ENCODE measurements around the gene ZNF440.
A peak's percentile ranks its signal among the peaks of the same experiment; 100 is the strongest.
"Not testable (repeated sequence)": the region's sequence is repeated elsewhere in the genome, so short reads cannot be mapped to it uniquely, and the experiment has no call there.

Gene ZNF440

DNA sequence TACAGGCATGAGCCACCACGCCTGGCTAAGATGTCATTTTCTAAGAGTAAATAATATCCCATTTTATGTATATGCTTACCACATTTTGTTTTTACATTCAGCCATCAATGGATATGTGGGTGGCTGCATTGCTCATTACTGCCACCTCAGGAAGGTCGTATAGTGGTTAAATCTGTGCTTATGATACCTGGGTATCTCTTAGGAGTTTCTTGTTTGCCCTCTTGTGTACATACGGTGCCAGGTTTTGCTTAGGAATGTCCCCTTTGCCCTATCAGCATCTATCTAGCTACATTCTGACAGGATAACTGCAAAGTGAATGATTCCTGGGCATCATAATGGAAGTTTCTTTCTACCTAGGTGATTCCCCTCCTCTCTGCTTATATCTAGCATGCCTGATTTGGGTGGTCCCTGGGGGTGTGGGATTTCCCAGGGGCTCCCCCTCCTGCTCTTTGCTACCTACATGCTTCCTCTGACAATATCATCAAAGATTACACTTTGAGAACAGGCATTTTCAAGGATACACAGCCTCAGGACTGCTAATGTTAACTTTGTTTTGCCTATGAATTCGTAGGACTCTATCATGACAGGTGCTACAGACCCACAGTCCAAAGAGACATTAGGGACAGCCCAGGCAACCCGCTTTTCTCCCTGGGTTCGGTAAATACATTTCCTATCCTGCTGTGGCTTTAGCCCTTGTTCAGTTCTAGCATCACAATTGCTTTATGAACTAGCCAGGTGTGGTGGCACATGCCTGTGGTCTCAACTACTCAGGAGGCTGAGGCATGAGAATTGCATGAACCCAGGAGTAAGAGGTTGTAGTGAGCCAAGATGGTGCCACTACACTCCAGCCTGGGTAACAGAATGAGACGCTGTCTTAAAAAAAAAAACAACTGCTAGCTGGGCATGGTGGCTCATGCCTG, 15.1 kb downstream of the ZNF440 start:
- not testable (repeated sequence) for DNase-seq (ENCODE audit: extremely low read depth in 1 of 2, low read depth in 1 of 2)

DNA sequence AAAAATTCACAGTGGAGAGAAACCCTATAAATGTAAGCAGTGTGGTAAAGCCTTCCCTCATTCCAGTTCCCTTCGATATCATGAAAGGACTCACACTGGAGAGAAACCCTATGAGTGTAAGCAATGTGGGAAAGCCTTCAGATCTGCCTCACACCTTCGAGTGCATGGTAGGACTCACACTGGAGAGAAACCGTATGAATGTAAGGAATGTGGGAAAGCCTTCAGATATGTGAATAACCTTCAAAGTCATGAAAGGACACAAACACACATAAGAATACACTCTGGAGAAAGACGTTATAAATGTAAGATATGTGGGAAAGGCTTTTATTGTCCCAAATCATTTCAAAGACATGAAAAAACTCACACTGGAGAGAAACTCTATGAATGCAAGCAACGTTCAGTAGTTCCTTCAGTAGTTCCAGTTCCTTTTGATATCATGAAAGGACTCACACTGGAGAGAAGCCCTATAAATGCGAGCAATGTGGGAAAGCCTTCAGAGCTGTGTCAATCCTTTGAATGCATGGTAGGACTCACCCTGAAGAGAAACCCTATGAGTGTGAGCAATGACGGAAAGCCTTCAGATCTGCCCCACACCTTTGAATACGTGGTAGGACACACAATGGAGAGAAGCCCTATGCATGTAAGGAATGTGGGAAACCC, 18.3 kb downstream of the ZNF440 start:
- no peak for DNase-seq (ENCODE audit: extremely low read depth in 1 of 2, low read depth in 1 of 2)

DNA sequence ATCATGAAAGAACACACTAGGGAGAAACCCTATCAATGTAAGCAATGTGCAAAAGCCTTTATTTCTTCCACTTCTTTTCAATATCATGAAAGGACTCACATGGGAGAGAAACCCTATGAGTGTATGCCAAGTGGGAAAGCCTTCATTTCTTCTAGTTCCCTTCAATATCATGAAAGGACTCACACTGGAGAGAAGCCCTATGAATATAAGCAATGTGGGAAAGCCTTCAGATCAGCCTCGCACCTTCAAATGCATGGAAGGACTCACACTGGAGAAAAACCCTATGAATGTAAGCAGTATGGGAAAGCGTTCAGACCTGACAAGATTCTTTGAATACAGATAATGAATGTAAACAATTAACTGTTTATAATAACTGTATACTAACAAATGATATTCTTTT, 19.5 kb downstream of the ZNF440 start:
- no peak for DNase-seq (ENCODE audit: extremely low read depth in 1 of 2, low read depth in 1 of 2)

DNA sequence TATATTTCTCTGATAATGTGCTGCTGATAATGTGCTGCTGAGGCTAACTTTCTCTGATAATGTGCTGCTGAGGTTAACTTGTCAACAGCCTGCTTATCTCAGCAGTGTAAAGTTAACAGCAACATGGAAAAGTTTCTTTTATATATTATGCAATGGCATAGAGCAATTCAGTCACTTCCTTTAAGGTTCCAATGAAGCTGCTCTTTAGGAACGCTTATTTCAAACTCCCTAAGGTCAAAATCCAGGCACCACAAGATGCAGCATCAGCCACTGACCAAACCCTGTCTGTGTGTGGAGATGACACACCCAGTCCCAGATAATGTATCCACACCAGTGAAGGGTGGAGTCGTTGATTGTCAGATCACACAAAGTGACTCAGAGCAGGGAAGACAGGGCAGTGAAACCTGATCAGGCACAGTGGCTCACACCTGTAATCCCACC, 21.6 kb downstream of the ZNF440 start:
- DNase-seq (ENCODE audit: extremely low read depth in 1 of 2, low read depth in 1 of 2): not testable (repeated sequence)

DNA sequence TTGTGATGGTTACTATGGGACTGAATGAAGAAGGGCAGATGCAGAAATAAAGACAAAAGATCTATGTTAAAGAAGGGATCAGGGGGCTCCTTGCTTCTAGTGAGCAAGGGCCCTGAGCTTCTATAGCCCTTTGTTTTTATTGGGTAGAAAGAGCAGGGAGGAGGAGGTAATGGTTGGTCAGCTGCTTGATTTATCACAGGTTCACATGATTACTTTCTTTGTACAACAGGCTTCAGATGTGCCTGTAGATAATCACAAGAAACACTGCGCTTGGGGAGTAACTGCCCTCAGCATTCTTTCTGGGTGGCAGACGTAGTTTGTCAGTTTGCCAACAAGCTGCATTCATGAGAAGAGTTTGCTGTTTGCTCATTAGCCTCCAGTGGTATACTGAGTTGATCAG, 29.6 kb downstream of the ZNF440 start:
- DNase-seq (ENCODE audit: extremely low read depth in 1 of 2, low read depth in 1 of 2): no peak

DNA sequence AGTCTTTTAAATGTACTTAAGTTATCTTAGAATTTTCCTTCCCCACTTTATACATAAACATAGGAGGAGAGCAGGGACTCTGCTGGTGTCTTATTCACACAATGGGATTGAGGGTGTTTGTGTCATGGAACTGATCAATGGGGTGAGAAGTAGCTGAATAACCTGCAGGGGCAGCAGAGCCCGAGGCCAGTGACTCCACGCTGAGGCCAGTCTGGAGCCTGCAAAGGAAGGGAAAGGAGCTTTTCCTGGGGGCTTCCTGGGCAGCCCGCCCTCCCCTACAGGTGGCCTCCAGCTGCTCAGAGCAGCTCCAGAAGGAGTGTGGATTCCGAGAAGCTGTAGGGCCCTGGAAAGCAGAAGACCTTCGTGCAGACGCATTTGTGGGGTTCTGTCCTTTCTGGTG, 33.5 kb downstream of the ZNF440 start:
- not testable (repeated sequence) for DNase-seq (ENCODE audit: extremely low read depth in 1 of 2, low read depth in 1 of 2)

DNA sequence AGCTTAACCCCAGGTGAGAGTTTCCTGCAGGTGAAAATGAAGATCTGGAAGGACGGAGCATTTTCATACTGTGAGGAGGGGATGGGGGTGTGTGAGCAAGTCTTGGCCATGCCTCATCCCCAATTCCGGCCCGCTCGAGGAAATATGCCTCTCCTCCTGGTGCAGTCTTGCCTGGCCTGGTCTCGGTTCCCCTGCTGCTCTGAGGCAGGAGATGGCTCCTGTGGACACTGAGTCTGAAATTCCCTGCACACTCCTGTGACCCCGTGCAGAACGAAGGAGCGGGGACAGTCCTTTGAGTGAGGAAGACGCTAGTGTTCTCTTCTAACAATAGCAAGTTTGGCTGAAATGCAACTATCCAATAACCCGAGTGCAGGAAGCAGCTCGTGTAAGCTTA, 34.1 kb downstream of the ZNF440 start:
- no peak for DNase-seq (ENCODE audit: extremely low read depth in 1 of 2, low read depth in 1 of 2)

DNA sequence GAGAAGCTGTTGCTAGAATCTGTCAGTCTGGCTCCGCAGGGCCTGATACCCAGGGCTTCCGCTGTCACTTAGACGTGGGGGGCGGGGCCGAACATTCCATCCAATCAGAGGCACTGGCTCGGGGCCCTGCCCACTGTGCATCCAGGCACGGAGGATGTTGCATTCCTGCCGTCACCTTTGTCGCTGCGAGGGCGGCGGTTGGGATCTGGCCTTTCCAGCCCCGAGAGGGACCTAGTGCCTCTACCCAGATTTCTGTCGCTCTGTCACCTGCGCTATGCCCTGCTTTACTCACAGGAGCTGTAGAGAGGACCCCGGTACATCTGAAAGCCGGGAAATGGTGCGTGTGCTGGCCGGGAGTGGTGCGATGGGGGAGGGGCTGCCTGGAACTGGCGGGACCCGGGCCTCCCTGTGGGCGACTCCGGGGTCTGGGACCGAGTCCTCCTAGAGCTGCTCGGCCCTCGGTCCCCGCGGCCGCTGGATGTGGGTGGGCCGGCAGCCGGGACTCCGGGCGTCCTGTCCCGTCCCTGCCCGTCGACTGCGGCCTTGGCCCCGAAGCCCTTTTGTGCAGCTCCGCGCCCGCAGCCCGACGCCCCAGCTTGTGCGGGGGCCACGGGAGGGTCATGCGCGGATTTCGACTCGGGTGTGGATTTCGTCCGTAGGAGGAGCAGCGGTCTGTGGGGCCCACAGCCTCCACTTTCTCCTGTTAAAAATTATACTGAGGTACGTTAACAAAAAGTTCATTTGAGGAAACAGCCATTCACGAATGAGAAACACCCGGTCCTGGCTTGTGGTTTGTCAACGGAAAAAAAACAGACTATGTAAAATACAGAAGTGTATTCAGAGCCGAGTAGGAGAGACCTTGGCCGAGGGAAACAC, 34.8 kb downstream of the ZNF440 start, which contains the start of gene ZNF439:
Gene ZNF439, plus strand, starts transcription at position 133 of the 876 bp plus-strand sequence. Its CDS starts 142 bp downstream, at position 275.
- peak; percentile 54 to 84 for DNase-seq (ENCODE audit: extremely low read depth in 1 of 2, low read depth in 1 of 2)

DNA sequence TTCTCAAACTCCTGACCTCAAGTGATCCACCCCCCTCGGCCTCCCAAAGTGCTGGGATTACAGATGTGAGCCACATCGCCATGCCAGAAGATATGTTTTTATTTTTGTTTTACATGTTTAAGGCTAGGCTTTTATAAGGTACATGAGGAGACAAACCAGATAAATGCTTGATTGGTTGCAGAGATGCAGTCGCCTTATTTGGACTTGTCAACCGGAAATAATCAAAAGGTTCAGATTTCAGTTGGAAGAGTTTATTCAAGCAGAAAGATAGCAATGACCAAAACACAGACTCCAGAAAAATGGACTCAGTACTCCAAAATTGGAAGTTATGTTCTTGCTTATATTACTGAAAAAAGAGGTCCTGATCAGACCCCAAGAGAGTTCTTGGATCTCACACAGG, 36.2 kb downstream of the ZNF440 start:
- not testable (repeated sequence) for DNase-seq (ENCODE audit: extremely low read depth in 1 of 2, low read depth in 1 of 2)

DNA sequence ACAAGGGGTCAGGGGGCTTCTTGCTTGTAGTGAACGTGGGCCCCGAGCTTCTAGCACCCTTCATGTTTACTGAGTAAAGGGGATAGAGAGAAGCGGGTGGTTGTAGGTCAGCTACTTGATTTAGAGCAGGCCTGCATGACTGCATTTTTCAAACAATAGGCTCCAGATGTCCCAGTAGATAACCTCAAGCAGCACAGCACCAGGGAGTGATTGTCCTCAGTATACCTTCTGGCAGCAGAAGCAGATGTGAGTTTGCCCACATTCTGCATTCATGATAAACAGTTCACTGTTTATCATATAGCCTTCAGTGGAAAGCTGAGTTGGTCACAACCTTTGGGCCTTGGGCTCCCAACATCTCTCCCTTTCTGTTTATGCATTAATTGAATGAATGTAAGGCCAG, 39.3 kb downstream of the ZNF440 start:
- no peak for DNase-seq (ENCODE audit: extremely low read depth in 1 of 2, low read depth in 1 of 2)

DNA sequence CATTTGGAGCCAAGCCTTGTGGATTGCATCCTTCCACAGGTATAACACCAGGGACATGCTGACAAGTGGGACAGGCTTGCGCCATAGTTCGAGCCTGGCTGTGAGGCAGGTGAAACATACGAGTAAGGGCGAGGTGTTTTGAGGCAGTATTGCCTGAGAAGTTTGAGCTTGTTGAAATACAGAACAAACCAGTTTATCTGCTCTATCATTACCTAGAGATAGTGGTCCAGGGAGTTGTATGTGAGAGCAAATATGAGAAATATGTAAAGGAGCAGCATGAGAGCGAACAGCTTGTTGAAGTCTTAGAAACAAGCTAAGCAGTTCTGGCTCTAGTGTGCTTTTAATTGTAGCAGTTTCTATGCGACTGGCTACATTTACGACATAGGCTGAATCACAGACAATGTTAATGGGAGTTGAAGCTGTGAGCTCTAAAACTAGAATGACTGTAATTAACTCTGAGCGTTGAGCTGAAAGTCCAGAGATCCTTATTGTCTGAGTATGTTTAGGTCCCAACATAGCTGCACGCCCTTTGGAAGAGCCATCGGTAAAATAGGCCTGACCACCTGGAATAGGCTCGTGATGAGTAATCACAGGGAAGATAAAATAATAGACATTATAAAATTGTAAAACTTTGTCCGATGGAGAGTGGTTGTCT, 42.6 kb downstream of the ZNF440 start:
- DNase-seq (ENCODE audit: extremely low read depth in 1 of 2, low read depth in 1 of 2): no peak

DNA sequence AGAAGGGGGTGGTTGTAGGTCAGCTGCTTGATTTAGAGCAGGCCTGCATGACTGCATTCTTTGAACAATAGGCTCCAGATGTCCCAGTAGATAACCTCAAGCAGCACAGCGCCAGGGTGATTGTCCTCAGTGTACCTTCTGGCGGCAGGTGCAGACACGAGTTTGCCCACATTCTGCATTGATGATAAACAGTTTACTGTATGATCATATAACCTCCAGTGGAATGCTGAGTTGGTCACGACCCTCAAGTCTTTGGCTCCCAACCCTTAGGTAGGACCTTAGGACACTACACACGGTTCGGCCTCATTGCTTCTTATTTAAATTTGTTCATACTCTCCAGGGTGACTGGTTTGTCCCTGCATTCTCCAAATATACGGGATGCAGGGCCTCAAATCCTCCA, 46.6 kb downstream of the ZNF440 start:
- no peak for DNase-seq (ENCODE audit: extremely low read depth in 1 of 2, low read depth in 1 of 2)

DNA sequence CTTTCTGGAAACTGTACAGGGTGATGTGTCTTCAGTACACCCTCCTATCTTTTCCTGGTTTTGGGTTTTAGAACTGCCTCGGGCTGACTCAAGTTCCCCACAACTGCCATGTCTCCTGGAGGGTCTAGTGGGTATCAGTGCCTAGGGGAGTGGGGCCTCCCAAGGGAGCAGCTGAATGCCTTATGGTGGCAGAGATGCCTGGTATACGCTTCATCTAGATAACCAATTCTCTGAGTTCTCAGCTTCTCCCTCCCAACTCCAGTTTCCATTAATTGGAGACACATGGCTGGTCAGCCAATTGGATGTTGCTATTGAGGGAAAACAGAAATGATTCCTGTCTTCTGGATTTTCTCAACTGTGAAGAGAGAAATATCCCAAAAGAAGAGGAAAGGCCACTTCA, 47.2 kb downstream of the ZNF440 start:
- no peak for DNase-seq (ENCODE audit: extremely low read depth in 1 of 2, low read depth in 1 of 2)

DNA sequence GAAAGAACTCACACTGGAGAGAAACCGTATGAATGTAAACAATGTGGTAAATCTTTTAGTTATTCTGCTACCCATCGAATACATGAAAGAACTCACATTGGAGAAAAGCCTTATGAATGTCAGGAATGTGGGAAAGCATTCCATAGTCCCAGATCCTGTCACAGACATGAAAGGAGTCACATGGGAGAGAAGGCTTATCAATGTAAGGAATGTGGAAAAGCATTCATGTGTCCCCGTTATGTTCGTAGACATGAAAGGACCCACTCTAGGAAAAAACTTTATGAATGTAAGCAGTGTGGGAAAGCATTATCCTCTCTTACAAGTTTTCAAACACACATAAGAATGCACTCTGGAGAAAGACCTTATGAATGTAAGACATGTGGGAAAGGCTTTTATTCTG, 53.7 kb downstream of the ZNF440 start:
- not testable (repeated sequence) for DNase-seq (ENCODE audit: extremely low read depth in 1 of 2, low read depth in 1 of 2)

DNA sequence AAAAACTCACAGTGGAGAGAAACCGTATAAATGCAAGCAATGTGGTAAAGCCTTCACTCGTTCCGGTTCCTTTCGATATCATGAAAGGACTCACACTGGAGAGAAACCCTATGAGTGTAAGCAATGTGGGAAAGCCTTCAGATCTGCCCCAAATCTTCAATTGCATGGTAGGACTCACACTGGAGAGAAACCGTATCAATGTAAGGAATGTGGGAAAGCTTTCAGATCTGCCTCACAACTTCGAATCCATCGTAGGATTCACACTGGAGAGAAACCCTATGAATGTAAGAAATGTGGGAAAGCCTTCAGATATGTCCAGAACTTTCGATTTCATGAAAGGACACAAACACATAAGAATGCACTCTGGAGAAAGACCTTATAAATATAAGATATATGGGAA, 54.1 kb downstream of the ZNF440 start:
- no peak for DNase-seq (ENCODE audit: extremely low read depth in 1 of 2, low read depth in 1 of 2)

DNA sequence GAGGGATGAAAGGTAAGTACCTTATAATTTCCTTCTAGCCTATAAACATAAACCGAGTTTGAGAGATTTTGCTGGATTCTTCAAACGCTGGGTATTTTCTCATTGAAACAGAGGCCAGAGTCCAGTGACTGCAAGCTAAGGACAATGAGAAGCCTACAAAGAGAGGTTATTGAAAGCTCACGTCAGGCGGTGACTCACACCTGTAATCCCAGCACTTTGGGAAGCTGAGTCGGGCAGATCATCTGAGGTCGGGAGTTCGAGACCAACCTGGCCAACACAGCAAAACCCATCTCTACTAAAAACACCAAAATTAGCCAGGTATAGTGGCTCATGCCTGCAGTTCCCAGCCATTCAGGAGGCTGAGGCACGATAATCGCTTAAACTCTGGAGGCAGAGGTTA, 58.6 kb downstream of the ZNF440 start:
- no peak for DNase-seq (ENCODE audit: extremely low read depth in 1 of 2, low read depth in 1 of 2)

DNA sequence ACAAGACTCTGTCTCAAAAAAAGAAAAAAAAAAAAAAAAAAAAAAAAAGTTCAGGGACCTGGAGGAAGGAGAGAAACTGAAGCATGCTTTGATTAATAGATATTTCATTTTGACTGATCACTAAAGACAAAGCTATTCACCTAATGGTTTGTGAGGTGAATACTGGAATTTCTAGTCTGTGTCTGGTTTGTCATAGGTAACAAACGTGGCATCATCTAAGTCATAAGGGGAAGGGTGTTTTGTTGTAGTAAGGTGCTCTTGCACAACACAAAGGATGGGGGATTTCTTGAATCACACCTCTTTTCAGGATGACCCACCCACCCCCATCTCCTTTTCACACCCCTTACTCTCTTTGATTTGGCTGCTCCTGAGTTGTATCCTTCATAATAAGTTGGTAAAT, 59.7 kb downstream of the ZNF440 start:
- DNase-seq (ENCODE audit: extremely low read depth in 1 of 2, low read depth in 1 of 2): no peak

DNA sequence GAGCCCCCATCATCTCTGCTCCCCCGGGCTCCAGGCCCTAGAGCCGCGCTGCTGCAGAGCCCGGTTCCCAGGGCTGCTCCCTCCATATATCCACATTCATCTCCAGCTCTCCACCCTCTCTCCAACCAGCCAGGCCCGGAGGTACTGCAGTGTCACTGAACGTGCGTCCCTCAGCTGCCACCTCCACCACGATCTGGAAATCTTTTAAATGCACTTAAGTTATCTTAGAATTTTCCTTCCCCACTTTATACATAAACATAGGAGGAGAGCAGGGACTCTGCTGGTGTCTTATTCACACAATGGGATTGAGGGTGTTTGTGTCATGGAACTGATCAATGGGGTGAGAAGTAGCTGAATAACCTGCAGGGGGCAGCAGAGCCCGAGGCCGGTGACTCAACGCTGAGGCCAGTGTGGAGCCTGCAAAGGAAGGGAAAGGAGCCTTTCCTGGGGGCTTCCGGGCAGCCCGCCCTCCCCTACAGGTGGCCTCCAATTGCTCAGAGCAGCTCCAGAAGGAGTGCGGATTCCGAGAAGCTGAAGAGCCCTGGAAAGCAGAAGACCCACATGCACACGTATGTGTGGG, 65.7 kb downstream of the ZNF440 start:
- peak in 1 of 2 donors; percentile 22 for DNase-seq (ENCODE audit: extremely low read depth in 1 of 2, low read depth in 1 of 2)

DNA sequence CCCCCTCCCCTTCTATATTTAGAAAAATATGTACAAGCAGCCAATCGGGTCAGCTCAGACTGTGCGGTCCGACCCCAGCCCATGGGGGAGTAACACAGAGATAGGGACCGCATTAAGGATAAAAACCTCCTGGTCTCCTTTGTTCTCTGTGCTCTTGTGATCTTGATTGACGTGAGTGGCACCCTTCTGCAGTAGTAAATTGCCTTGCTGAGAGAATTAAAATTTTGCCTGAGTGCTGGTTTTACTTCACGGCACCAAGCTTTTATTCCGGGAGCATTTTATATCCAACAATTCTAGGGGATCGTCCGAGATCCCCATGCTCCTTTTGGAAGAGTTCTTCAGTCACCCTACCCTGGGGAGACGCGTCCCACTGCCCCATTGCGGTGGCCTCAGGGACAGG, 66.5 kb downstream of the ZNF440 start:
- no peak for DNase-seq (ENCODE audit: extremely low read depth in 1 of 2, low read depth in 1 of 2)

DNA sequence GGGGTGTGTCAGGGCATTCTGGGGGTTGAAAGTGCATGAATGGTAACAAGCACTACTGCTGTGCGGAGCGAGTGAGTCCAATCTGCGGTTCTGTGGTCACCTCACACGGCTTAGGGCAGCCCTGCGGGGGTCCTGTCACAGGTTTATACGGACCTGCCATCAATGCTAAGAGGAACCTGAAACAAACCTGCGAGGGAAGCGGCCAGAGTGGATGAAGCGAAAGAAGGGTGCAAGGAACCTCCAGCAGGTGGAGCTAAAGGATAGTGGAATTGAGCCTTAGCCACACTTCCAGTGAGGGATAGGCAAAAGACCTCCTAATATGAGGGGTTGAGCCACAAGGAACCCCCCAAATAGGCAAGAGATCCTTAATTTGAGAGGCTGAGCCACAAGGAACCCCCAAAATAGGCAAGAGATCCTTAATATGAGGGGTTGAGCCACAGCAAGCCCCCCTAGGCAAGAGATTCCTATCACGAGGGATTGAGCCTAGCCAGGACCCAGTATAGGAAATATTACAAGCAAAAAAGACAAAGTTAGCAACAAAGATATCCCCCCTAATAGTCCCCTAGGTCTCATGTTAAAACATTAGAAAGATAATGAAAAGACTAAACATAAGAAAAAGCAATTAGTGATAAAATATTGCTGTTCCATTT, 67.2 kb downstream of the ZNF440 start:
- peak; percentile 32 to 37 for DNase-seq (ENCODE audit: extremely low read depth in 1 of 2, low read depth in 1 of 2)
